Measurements from ENCODE around the gene HAP1.

Gene HAP1

GRCh38 chr17:41766135-41766534 lies 31.7 kb upstream of the HAP1 start:
- no peak for FAIRE-seq

GRCh38 chr17:41763327-41763726 lies 28.9 kb upstream of the HAP1 start:
- DNase-seq (ENCODE audit: low spot score) (no peak), FAIRE-seq (no peak)

More at GRCh38 chr17:41766135-41766534, 31.7 kb upstream of the HAP1 start:
- no peak for DNase-seq (ENCODE audit: low spot score)

GRCh38 chr17:41762841-41763240 lies 28.4 kb upstream of the HAP1 start:
- FAIRE-seq (no peak), DNase-seq (ENCODE audit: low spot score) (no peak)

GRCh38 chr17:41762391-41762790 lies 27.9 kb upstream of the HAP1 start:
- FAIRE-seq = no peak

GRCh38 chr17:41760878-41761277 lies 26.4 kb upstream of the HAP1 start:
- DNase-seq (ENCODE audit: low spot score) (no peak), FAIRE-seq (no peak)

More at GRCh38 chr17:41762391-41762790, 27.9 kb upstream of the HAP1 start:
- no peak for DNase-seq (ENCODE audit: low spot score)

- no peak for FAIRE-seq
- DNase-seq (ENCODE audit: low spot score) = no peak
Measured at GRCh38 chr17:41758601-41759000, 24.2 kb upstream of the HAP1 start.

GRCh38 chr17:41754066-41754465 lies 19.6 kb upstream of the HAP1 start:
- FAIRE-seq (no peak), DNase-seq (ENCODE audit: low spot score) (no peak)

- no peak for FAIRE-seq
- DNase-seq (ENCODE audit: low spot score) = no peak
Measured at GRCh38 chr17:41751288-41751687, 16.8 kb upstream of the HAP1 start.

- FAIRE-seq (no peak), DNase-seq (ENCODE audit: low spot score) (no peak)
Measured at GRCh38 chr17:41750862-41751261, 16.4 kb upstream of the HAP1 start.

GRCh38 chr17:41748275-41748674 lies 13.8 kb upstream of the HAP1 start:
- no peak for DNase-seq (ENCODE audit: low spot score)
- no peak for FAIRE-seq

GRCh38 chr17:41741709-41742108 lies 7.3 kb upstream of the HAP1 start:
- no peak for DNase-seq (ENCODE audit: low spot score)
- FAIRE-seq = no peak

- no peak for FAIRE-seq
- DNase-seq (ENCODE audit: low spot score) = no peak
Measured at GRCh38 chr17:41740506-41740905, 6.1 kb upstream of the HAP1 start.

- no peak for FAIRE-seq
- DNase-seq (ENCODE audit: low spot score) = peak; percentile 33
Measured at GRCh38 chr17:41739661-41740352, 5.4 kb upstream of the HAP1 start.

GRCh38 chr17:41738801-41739112 lies 4.3 kb upstream of the HAP1 start:
- no peak for FAIRE-seq
- no peak for DNase-seq (ENCODE audit: low spot score)

GRCh38 chr17:41738077-41738800 lies 3.8 kb upstream of the HAP1 start:
- FAIRE-seq (no peak), DNase-seq (ENCODE audit: low spot score) (peak; percentile 61)

GRCh38 chr17:41737680-41738023 lies 3.2 kb upstream of the HAP1 start:
- FAIRE-seq (no peak), DNase-seq (ENCODE audit: low spot score) (no peak)

GRCh38 chr17:41736983-41737679 lies 2.7 kb upstream of the HAP1 start:
- no peak for FAIRE-seq
- no peak for DNase-seq (ENCODE audit: low spot score)

- no peak for FAIRE-seq
Measured at GRCh38 chr17:41735744-41736143, 1.3 kb upstream of the HAP1 start.

GRCh38 chr17:41734949-41735313 lies 488 bp upstream of the HAP1 start:
- DNase-seq (ENCODE audit: low spot score) (no peak), FAIRE-seq (no peak)

More at GRCh38 chr17:41735744-41736143, 1.3 kb upstream of the HAP1 start:
- no peak for DNase-seq (ENCODE audit: low spot score)

GRCh38 chr17:41733348-41734138 lies 900 bp downstream of the HAP1 start:
- DNase-seq (ENCODE audit: low spot score) = no peak
- FAIRE-seq = no peak

GRCh38 chr17:41731836-41732235 lies 2.6 kb downstream of the HAP1 start:
- FAIRE-seq (no peak), DNase-seq (ENCODE audit: low spot score) (no peak)

- no peak for DNase-seq (ENCODE audit: low spot score)
Measured at GRCh38 chr17:41730479-41730878, 4.0 kb downstream of the HAP1 start.

More at GRCh38 chr17:41730479-41730878, 4.0 kb downstream of the HAP1 start:
- FAIRE-seq = no peak

Data from RCC 7860 (cell line).